ENCODE data around the gene TMEM167A. TPM values are rescaled to one million over a fixed set of nuclear protein-coding genes. Genes with fewer than 3 reads are reported as not detected.

The TMEM167A gene
- total and polyA plus RNA-seq, 2 donors (not counting 1 experiment from before 2014, with no cell fraction given), result 9.2 to 41.2 TPM

DNA sequence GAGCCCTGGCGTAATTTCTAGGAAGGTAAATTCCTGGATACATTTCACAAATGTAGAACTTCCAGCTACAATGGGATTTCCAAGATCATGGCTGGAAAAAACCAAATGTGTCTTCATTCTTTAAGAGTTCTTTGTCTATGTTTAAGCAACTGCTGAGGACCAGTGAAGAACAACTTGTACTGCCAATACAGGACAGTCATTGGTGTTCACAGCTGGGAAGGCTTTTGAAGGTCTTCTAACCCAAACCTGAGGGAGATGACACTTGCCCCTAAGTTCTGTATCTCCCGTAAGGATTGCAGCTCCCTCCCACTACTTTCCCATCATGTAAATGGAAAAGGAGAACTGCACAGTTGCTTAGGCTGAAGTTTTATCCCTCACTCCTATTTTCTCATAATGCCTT is 28.4 kb downstream of the TMEM167A start:
- H3K27ac ChIP-seq (ENCODE audit: low read length in 2 of 2), result no peak overlapping the region
- no peaks in the 10 kb centered on the region for H3K79me2 ChIP-seq (ENCODE audit: control insufficient read depth, insufficient read depth, low read length)
- WGBS (ENCODE audit: insufficient coverage), result no CpG with 5 or more reads among the region's 2 CpGs
- H3K9me3 ChIP-seq (ENCODE audit: control extremely low read depth in 1 of 3, control insufficient read depth in 2 of 3, insufficient read depth in 1 of 3, low read length in 2 of 3), result no peaks in the 10 kb centered on the region
- no peak overlapping the region for H3K4me3 ChIP-seq (ENCODE audit: control extremely low read depth in 1 of 5, extremely low read depth in 1 of 5, insufficient read depth in 1 of 5, low read depth in 2 of 5, low read length in 4 of 5)
- H3K27me3 ChIP-seq (replicated peaks in 1 of 4; ENCODE audit: control extremely low read depth in 1 of 4, control insufficient read depth in 3 of 4, insufficient read depth in 4 of 4, low read length in 3 of 4), result no peaks in the 10 kb centered on the region
- Mint-ChIP-seq H3K27me3 (no peaks in the 10 kb centered on the region), H3K4me3 (no peak overlapping the region), H3K9me3 (ENCODE audit: insufficient read depth) (no peaks in the 10 kb centered on the region), H3K27ac (no peak overlapping the region), H3K4me1 (no peaks in the 10 kb centered on the region)
- intact Hi-C loops (cut with micrococcal nuclease), result no loop called here
- H3K4me2 ChIP-seq (replicated peaks; ENCODE audit: low read depth, low read length, poor library complexity, severe bottlenecking), result no peak overlapping the region
- no peak overlapping the region for H3K9ac ChIP-seq (ENCODE audit: low read length)
- H2AFZ ChIP-seq (ENCODE audit: insufficient read depth, low read depth, low read length, poor library complexity, severe bottlenecking), result no peak overlapping the region
- DNase-seq (no peak), ATAC-seq (ENCODE audit: low read depth) (no peak)
- no peaks in the 10 kb centered on the region for H4K20me1 ChIP-seq (ENCODE audit: control insufficient read depth, insufficient read depth, low read length, poor library complexity, severe bottlenecking)
- CTCF ChIA-PET, result no interaction called here
- no peaks in the 10 kb centered on the region for H3K4me1 ChIP-seq (ENCODE audit: control insufficient read depth in 2 of 2, insufficient read depth in 2 of 2, low read length in 2 of 2)
- peaks cover 7 to 9% of the 10 kb centered on the region in 2 experiments for H3K36me3 ChIP-seq (replicated peaks in 1 of 2; ENCODE audit: control extremely low read depth in 1 of 2, control insufficient read depth in 1 of 2, extremely low read depth in 1 of 2, insufficient read depth in 2 of 2, low read length in 1 of 2)
- POLR2A ChIA-PET, result no interaction called here
- TF ChIP-seq CTCF (IDR thresholded peaks at IDR 0.05) (no peak), EZH2 (IDR thresholded peaks at IDR 0.05; ENCODE audit: borderline replicate concordance, insufficient read depth, low read depth, low read length, poor library complexity, severe bottlenecking) (no peak)

- no peaks in the 10 kb centered on the region for H3K27me3 ChIP-seq (replicated peaks in 1 of 4; ENCODE audit: control extremely low read depth in 1 of 4, control insufficient read depth in 3 of 4, insufficient read depth in 4 of 4, low read length in 3 of 4)
- no peaks in the 10 kb centered on the region for H3K27me3 Mint-ChIP-seq
- no peak overlapping the region for H3K4me3 ChIP-seq (ENCODE audit: control extremely low read depth in 1 of 5, extremely low read depth in 1 of 5, insufficient read depth in 1 of 5, low read depth in 2 of 5, low read length in 4 of 5)
- H3K4me1 Mint-ChIP-seq, result no peaks in the 10 kb centered on the region
- H3K36me3 ChIP-seq (replicated peaks in 1 of 2; ENCODE audit: control extremely low read depth in 1 of 2, control insufficient read depth in 1 of 2, extremely low read depth in 1 of 2, insufficient read depth in 2 of 2, low read length in 1 of 2), result peaks cover 7 to 9% of the 10 kb centered on the region in 2 experiments
- no peaks in the 10 kb centered on the region for H3K79me2 ChIP-seq (ENCODE audit: control insufficient read depth, insufficient read depth, low read length)
- no peak overlapping the region for H3K27ac Mint-ChIP-seq
- no peaks in the 10 kb centered on the region for H3K9me3 ChIP-seq (ENCODE audit: control extremely low read depth in 1 of 3, control insufficient read depth in 2 of 3, insufficient read depth in 1 of 3, low read length in 2 of 3)
- intact Hi-C loops (cut with micrococcal nuclease), result no loop called here
- H3K4me2 ChIP-seq (replicated peaks; ENCODE audit: low read depth, low read length, poor library complexity, severe bottlenecking), result no peak overlapping the region
- no peak overlapping the region for H3K27ac ChIP-seq (ENCODE audit: low read length in 2 of 2)
- WGBS (ENCODE audit: insufficient coverage), result no CpG with 5 or more reads among the region's 3 CpGs
- H2AFZ ChIP-seq (ENCODE audit: insufficient read depth, low read depth, low read length, poor library complexity, severe bottlenecking), result no peak overlapping the region
- no peak for ATAC-seq (ENCODE audit: low read depth)
- TF ChIP-seq EZH2 (IDR thresholded peaks at IDR 0.05; ENCODE audit: borderline replicate concordance, insufficient read depth, low read depth, low read length, poor library complexity, severe bottlenecking), result no peak
- no peak for TF ChIP-seq CTCF (IDR thresholded peaks at IDR 0.05)
- H3K9ac ChIP-seq (ENCODE audit: low read length), result no peak overlapping the region
- H3K4me3 Mint-ChIP-seq, result no peak overlapping the region
- no peaks in the 10 kb centered on the region for H3K4me1 ChIP-seq (ENCODE audit: control insufficient read depth in 2 of 2, insufficient read depth in 2 of 2, low read length in 2 of 2)
- no peaks in the 10 kb centered on the region for H4K20me1 ChIP-seq (ENCODE audit: control insufficient read depth, insufficient read depth, low read length, poor library complexity, severe bottlenecking)
- H3K9me3 Mint-ChIP-seq (ENCODE audit: insufficient read depth), result no peaks in the 10 kb centered on the region
- no peak for DNase-seq
- CTCF ChIA-PET, result no interaction called here
- POLR2A ChIA-PET, result interaction anchor here (0.6 kb wide), 1 partner anchor 17 kb away, joined by 3 read pairs; no protein-coding TSS in a partner anchor
These were observed 28.9 kb downstream of the TMEM167A start for GRCh38 chr5:83048277-83048676.
